Measurements from ENCODE around the gene NUAK2.

NUAK2 gene

GRCh38 chr1:205328476-205328875 is 6.9 kb upstream of the NUAK2 start:
- no peak for DNase-seq (ENCODE audit: low spot score)
- no peak for TF ChIP-seq CTCF (IDR thresholded peaks at IDR 0.05; ENCODE audit: extremely low read depth, missing control alignments)

- no peak for TF ChIP-seq CTCF (IDR thresholded peaks at IDR 0.05; ENCODE audit: extremely low read depth, missing control alignments)
- no peak for DNase-seq (ENCODE audit: low spot score)
Measured at GRCh38 chr1:205326812-205327466, 5.4 kb upstream of the NUAK2 start.

- peak; percentile 75 for DNase-seq (ENCODE audit: low spot score)
- peak; percentile 41 for TF ChIP-seq CTCF (IDR thresholded peaks at IDR 0.05; ENCODE audit: extremely low read depth, missing control alignments)
Measured at GRCh38 chr1:205325334-205325884, 3.9 kb upstream of the NUAK2 start.

- TF ChIP-seq CTCF (IDR thresholded peaks at IDR 0.05; ENCODE audit: extremely low read depth, missing control alignments), result no peak
- DNase-seq (ENCODE audit: low spot score), result no peak
Measured at GRCh38 chr1:205324781-205325180, 3.2 kb upstream of the NUAK2 start.

- TF ChIP-seq CTCF (IDR thresholded peaks at IDR 0.05; ENCODE audit: extremely low read depth, missing control alignments), result no peak
- no peak for DNase-seq (ENCODE audit: low spot score)
Measured at GRCh38 chr1:205323794-205324193, 2.2 kb upstream of the NUAK2 start.

GRCh38 chr1:205321959-205322283 is 376 bp upstream of the NUAK2 start:
- no peak for DNase-seq (ENCODE audit: low spot score)
- TF ChIP-seq CTCF (IDR thresholded peaks at IDR 0.05; ENCODE audit: extremely low read depth, missing control alignments), result no peak

- no peak for TF ChIP-seq CTCF (IDR thresholded peaks at IDR 0.05; ENCODE audit: extremely low read depth, missing control alignments)
- DNase-seq (ENCODE audit: low spot score), result no peak
Measured at GRCh38 chr1:205319081-205320018, 2.2 kb downstream of the NUAK2 start.

Data from GM20000 (cell line).